IPS DF 19.7 (cell line): Measurements from ENCODE around the gene NUAK1.
"Not testable (repeated sequence)": the region's sequence is repeated elsewhere in the genome, so short reads cannot be mapped to it uniquely, and the experiment has no call there.

ENCODE experiments used
- DNase-seq: peaks from one replicate; pipeline ENCODE4 v3.0.0-alpha.2; 2013; ENCODE audit warnings: low read depth, low spot score

Gene NUAK1

DNA sequence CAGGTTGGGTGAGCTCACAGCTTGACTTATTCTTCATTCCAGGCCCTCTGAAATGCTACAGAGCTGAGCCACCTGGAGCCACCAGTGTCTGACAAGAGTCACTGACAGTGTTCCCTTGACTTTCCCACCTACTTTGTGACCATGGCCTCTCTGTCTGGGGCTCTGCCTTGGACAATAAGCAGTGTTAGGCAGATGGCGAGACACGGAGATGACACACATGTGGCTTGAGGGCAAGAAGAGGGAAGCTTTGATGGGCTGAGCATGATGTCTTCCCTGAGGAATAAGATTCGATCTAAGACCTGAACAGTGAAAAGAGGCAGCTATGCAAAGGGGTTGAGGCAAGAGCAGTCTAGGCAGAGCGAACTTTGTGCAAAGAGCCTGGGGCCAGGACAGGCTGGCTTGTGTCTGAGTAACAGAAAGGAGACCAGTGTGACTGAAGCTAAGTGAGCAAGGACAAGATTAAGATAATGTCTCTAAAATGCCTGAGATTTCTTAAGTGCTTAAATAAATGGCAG, 105.5 kb downstream of the NUAK1 start:
- DNase-seq = no peak

DNA sequence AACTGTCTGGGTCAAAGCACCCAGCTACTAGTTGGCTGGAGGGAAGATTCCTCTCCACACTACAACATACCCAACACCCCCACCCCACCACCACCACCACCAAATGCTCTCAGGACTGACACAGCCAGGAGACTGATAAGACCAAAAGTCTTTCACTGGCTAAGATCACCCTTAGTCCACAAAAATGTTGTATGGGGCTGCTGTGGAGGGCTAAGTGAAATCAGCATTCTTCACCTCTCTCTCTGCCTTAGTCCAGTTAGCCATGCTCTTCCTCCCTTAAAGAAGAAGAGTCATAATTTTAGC, 106.2 kb downstream of the NUAK1 start:
- DNase-seq = no peak

DNA sequence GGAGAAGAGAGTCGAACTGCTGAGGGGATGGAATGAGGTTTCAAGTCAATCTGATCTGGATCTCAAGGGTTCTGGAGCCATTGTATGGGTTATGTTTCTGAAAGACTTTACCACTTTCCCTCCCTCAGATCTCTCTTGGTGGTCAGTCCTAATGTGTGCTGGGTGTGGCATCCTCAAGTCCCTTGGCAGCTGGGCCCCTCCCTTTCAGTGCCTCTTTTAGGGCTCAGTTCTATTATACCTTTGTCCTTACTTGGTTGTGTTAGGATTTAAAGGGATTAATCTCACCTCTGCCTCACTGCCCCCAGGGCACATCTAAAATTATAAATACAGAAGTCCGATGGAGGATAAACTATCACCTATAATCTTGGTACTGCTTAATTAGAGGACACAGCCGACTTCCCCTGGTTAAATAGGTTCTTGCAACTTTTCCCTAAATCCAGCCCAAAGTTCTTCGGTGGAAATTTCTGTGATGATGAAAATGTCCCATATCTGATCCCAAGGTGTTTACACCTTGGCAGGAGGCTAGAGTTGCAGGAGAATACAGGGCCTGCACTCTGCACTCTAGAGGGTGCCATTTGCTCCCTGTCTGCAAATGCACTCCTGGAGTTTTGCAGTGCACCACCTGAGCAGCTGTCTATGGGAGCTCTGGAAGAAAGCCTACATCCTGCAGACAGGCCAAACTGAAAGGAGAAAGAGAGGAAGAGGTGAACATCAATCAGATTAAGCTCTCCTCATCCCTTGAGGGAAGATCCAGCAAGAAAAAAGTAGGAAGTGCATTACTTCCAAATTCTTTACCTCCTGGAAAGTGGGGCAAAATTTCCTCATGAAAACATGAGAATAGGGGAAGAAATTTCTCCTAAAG, 106.8 kb downstream of the NUAK1 start:
- DNase-seq = no peak

DNA sequence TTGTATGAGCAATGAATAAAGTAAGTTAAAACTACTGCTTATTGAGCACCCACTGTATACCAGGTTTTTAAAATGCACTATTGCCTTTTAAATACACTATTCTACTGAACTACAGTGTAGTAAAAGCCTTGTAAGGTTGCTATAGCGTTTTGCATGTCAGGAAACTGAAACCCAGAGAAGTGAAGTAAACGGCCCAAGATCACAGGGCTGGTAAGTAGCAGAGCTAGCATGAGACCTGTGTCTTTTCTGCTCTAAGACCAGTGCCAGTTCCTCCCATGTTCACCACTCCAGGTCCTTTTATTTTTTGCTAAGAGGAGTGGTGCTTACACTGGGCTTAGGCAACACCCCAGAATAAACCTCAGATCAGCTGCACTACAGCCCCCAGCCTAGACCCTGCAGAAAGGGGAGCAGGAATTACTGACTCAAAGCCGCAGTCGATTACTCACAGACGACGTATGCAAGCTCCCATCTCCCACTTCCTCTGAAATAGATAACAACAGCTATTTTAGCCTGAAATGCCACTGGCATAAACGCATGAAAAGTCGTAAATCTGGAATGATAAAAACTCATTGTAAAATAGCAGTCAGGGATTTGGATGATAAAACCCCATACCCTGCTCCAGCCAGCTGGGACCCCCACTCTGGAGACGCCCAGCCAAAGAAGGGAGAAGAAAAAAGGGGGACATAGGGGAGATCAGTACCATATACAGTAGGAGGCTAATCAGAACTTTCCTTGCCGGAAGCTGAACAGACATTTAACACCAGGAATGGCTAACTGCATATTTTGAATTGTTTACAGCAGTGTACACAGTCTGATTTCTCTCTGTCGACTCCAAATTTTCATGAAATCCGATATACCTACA, 108.3 kb downstream of the NUAK1 start:
- no peak for DNase-seq

DNA sequence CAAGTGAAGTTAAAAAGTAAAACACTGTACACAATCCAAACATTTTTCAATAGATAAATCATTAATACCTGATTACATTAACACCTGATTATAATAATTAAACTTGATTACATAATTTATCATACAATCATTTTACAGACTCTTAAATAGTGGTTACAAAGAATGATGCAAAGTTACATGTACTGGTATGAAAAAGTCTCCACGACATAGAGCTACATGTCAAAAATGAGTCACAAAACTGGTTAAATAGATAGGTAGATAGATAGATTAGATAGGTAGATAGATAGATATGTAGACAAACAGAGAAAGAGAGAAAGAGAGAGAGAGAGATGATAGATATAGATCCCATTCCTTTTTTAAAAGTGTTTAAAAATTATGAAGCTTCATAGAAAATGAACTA, 109.2 kb downstream of the NUAK1 start:
- DNase-seq = no peak

DNA sequence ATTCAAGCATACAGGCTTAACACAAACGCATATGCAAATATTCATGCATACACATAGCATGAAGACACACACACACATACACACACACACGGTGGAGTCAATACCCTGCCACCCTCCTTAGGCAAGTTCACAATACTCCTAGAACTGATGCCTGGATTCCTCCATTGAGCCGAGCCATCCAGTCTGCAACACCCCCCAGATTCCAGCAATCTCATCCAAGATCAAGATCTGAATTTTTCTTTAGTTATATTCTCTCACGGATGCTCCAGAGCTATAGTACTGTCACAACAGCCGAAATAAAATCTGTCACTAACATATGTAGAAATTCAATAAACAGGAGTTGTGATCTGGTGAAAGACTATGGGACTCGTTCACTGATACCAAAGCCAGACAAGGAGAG, 110.8 kb downstream of the NUAK1 start:
- no peak for DNase-seq

DNA sequence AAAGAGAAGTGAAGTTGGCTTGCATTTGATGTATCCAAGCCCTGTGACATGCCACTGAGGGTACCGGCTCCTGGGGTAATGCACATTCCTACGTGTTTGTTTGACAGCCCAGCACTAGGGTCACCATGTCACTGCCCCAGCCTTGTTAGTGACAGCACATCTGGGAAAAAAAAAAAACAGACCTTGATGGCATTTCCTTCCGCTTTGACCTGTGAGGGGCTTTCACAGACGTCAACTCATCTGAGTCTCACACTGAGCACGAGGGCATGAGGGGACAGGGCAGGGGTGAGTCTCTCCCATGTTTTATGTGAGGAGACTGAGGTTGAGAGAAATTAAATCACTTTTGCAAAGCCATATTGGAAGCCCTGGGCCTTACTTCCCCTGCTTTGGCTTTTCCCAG, 111.5 kb downstream of the NUAK1 start:
- no peak for DNase-seq

DNA sequence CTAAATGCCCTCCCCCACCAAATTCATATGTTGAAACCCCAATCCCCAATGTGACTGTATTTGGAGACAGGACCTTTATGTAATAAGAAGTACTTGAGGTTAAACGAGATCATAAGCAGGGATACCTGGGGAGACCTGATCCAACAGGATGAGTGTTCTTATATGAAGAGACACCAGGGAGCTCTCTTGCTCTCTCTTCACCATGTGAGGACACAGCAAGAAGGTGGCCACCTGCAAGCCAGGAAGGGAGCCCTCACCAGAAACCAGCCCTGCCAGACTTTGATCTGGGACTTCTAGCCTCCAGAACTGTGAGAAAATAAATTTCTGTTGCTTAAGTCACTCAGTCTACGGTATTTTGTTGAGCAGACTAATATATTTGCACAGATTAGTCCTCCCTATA, 113.6 kb downstream of the NUAK1 start:
- no peak for DNase-seq

DNA sequence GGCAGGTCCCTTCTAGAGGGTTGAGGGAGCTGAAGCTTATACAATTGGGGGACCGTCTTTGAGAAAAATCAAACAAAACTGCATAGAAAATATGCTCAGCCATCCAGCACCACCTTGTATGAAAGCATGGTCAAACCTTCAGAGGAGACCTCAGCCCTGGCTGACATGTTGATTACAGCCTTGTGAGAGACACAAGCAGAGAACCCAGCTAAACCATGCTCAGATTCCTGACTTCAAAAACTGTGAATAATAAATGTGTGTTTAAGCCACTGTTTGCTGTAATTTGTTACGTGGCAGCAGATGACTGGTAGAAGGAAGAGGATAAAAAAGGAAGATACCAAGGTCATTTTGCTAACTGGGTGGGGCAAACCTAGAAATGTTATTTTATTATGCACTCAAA, 115.7 kb downstream of the NUAK1 start:
- no peak for DNase-seq

DNA sequence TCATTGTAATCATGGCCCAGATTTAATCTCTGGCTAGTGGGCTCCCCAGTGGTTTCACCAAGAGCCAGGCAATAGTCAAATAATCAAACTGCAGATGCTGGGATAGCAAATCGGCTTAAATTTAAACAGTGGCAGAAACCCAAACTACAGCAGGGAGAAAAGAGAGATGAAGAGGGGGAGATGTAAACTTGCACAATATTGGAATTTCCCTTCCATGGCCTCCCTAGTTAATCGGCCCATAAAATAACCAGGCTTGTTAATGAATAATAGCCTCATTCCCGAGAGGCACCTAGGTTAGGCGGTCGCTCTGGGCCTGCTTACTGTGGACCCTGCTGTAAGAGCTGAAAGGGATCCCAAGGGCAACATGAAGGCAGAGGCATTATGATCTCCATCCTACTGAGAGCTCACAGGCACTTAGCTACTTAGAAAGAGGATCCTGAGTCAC, 116.2 kb downstream of the NUAK1 start:
- no peak for DNase-seq

DNA sequence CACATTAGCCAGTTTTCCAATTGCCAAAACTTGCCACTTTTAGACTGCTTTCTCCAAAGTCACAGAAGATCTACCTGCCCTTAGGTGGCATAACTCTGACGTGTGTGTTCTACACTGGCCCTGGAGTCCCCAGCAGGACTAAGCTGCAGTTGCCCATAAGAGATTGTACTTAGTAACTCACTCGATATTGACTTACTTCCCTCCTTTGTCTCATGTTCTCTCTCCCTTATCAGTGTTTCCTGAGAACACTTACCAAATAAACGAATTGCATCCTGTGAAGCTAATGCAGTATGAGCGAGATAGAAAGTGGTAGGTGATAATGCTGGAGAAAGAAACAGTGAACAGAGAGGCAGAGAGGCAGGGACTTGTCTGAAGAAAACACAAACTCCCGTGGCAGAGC, 117.2 kb downstream of the NUAK1 start:
- no peak for DNase-seq

DNA sequence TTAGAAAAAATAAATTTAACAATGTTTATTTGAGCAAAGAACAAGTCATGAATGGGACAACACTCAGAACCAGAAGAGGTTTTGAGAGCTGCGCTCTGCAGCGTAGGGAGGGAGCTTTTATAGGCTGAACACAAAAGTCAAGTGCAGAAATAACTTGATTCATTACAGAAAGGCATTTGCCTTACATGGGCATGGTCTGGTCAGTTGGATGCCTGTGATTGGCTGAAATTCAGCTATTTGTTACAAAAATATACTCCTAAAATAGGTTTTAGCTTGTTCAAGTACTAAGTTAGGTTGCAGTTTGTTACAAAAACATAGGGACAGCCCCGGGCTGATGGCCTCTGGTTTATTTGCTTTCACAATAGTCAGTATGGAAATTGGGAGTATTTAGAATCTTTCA, 118.0 kb downstream of the NUAK1 start:
- no peak for DNase-seq

DNA sequence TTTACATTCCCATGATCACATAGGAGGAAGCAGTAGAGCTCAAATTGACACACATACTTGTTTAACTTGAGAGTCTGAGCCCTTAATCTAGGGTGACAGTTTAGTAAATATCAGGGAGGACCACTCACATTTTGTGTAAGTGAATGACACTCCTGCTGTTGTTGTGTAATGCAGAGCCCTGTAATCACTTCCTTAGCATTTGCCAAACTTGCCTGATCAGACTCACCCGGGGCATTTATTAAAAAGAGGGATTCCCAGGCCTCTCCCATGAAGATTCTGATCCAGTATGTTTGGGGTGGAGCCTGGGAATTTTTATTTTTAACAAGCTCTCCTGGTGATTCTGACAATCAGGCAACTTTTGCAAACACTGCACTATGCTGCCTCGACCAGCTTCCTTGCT, 119.6 kb downstream of the NUAK1 start:
- no peak for DNase-seq

DNA sequence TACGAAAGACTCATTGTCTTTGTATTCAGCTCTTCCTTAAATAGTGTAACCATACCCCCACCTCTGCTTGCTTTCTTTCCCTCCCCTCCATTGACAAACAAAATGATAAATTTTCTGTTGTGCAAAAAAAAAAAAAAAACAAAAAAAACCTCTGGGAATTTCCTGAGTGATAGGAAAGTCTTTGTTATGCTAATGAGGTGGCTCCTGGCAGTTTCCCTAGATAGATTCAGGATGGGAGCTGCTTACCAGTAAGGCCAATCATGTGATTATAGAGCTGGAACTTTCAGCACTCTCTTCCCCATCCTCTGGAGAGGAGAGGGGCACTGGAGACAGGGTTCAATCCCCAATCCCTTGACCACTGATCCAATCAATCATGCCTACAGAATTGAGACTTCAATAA, 120.5 kb downstream of the NUAK1 start:
- DNase-seq = no peak

DNA sequence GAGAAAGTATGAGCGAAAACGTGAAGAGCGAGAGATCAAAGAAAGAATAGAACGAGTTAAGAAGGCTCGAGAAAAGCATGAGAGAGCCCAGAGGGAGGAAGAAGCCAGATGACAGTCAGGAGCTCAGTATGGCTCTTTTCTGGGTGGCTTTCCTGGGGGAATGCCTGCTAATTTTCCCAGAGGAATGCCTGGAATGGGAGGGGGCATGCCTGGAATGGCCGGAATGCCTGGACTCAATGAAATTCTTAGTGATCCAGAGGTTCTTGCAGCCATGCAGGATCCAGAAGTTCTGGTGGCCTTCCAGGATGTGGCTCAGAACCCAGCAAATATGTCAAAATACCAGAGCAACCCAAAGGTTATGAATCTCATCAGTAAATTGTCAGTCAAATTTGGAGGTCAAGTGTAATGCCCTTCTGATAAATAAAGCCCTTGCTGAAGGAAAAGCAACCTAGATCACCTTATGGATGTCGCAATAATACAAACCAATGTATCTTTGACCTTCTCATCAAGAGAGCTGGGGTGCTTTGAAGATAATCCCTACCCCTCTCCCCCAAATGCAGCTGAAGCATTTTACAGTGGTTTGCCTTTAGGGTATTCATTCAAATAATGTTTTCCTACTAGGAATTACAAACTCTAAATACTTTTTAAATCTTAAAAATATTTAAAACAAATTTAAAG, 122.0 kb downstream of the NUAK1 start:
- not testable (repeated sequence) for DNase-seq

DNA sequence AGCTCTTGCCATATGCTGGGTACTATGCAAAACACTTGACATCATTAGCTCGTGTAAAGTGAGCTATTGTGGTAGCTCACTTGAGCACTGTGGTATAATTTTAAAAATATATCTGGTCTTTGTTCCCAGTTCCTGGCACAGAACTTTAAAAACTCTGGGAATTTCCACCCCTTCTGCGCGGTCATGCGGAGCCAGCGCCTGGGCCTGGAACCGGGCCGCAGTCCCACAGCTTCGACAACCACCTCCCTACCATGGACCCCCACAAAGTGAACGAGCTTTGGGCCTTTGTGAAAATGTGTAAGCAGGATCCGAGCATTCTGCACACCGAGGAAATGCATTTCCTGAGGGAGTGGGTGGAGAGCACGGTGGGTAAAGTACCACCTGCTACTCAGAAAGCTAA, 123.1 kb downstream of the NUAK1 start:
- no peak for DNase-seq

DNA sequence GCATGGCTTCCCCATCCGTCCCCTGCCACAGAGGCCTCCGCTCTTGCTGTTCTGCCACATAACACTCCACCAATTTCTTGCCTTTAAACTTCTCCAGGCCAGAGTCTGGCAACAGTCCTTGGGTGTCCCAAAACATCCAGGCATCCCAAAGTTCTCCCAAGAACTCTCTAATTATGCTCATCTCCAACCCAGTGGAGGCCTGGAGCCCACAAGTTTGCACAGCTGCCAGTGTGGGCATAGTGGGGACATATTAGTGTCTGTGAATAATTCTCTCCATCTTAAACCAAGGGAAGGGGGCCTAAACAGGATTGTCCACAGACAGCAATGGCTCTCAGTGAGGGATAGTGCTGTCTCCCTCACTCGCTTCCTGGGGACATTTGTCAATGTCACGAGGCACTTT, 124.8 kb downstream of the NUAK1 start:
- no peak for DNase-seq
